ENCODE results near the gene FBXO10. TPM values are rescaled to one million over a fixed set of nuclear protein-coding genes. Genes with fewer than 3 reads are reported as not detected.
"Not testable (repeated sequence)": the region's sequence is repeated elsewhere in the genome, so short reads cannot be mapped to it uniquely, and the experiment has no call there.

Gene FBXO10
- total RNA-seq, 1 experiment from 2014 or later: 5.9 TPM

DNA sequence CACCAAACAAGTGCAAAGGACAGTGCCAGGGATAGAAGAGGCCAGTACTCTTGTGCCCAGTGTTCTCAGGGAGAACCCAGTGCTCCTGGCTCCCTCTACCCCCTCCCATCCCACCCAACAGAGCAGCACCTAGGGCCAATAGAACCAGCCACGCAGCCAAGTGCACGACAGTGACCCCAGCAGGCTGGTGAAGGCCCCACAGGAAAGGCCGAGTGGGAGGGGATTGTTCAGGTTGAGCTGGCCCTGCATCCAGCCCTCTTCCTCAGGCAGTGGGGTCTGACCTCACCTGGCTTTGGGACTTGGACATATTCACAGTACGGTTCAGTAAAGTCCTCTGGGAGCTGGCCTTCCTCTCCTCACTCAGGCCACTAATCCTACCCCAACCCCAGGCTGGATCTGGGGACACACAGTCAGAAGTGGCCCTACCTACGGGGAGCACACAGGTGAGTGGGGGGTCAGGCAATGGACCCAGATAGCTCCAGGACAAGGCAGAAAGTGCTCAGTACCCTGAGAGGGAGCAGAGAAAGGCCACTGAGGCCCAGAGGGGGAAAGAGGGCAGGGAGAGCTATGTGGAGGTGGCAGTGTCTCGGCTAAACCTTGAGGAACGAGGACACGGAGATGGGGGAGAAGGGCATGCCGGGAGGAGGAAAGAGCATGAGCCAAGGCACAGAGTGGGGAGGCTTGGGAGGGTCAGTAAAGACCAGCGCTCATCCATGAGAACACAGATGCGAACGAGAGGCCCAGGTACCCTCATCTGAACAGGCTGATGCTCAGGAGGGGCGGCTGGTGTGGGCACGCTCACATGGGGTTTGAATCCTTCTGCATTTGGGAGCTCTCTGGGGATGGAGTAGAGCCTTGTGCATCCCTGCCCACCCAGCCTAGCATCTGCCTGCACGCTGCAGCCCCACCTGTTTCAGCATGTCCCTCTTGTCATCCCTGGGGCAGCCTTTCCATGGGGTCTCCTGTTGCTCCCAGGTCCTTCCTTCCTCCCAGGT lies 64.9 kb downstream of the FBXO10 start:
- DNase-seq (ENCODE audit: low read depth): no peak

DNA sequence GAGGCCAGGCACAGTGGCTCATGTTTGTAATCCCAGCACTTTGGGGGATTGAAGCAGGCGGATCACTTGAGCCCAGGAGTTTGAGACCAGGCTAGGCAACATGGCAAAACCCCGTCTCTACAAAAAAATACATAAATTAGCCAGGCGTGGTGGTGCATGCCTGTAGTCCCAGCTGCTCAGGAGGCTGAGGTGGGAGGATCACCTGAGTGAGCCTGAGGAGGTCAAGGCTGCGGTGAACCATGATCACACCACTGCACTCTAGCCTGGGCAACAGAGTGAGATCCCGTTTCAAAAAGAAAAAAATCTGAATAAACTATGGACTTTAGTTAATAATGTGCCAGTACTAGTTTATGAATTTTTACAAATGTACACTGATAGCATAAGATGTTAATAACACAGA lies 66.1 kb downstream of the FBXO10 start:
- DNase-seq (ENCODE audit: low read depth): not testable (repeated sequence)

DNA sequence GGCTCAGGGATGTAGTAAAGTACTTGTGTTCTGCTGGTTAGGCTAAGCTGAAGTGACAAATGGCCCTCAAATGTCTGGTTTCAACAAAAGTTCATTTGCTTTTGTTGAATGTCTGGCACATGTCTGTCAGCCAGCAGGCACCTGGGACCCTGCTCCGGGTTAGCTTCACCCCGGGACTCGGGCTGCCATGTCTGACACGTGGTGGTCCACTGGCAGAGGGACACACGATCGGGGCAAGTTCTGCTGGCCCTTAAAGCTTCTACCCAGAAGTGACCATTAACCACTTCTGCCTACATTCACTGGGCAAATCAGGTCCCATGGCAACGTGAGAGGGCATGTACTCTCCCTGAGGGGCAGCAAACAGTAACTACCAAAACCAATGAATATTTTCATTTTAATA lies 66.6 kb downstream of the FBXO10 start:
- no peak for DNase-seq (ENCODE audit: low read depth)

DNA sequence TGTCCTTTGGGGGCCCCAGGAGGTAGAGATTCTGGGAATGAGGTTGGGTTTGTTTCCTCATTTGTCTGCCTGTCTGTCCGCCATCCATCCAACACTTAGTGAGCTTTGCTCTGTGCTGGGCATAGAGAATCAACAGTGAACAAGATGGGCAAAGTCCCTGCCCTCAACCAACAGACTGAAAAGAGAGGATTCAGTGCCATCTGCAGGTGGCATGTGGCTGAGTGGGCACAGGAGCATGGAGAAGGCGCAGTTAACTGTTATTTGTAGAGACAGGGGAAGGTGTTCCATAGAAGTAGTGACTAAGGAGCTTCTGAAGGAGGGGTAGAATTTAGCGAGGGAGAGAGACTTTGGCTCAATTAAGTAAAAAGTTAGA lies 67.4 kb downstream of the FBXO10 start:
- no peak for DNase-seq (ENCODE audit: low read depth)

DNA sequence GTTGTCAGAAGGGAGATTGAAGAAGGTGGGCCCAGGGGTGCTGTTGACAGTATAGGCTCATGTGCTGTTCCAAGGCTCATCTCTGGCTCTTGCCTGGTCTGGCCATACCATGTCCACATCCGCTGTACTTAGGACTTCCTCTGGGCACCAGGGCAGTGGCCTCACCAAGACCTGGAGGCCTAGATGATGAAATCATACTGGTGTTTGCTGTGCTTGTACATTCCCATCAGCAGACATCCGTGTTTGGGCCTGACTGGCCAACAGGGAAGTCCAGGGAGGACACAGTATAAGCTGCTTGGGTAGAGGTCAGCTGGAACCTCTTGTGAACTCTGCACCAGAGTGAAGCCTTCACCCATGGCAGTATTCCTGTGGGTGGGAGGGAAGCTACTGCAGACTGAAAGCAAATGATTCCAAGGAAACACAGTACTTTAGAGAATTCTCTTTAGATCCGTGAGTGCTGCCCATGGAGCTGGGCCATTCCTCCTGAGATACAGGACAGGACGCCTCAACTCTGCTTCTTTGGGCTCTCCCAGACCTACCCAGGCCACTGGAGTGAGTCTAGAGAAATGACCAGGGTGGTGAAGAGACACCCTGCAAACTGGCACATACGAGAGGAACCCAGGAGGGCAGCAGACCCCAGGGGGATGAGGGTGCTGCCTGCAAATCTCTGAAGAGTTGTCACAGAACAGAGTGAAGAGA lies 67.9 kb downstream of the FBXO10 start:
- DNase-seq (ENCODE audit: low read depth): no peak

DNA sequence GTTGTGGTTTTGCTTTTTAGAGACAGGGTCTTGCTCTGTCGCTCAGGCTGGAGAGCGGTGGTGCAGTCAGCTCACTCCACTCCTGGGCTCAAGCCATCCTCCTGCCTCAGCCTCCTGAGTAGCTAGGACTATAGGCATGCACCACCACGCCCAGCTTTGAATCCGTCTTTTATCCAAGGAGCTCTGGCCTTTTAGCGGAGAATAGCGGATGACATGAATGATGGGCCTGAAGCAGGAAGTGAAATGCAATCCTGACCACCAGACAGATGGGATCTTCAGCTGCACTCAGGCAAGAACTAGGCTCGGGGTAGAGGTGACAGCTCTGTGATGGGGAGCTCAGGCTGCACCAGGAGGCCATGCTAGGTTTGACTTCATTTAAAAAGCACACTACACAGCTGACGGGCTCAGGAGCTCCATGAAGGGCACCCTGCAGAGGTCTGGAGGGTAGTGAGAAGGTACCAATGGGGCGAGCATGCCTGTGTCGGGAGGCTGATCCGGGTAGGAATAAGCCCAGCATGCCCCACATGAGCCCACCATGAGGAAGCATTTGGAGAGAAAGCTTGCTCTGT lies 68.5 kb downstream of the FBXO10 start:
- no peak for DNase-seq (ENCODE audit: low read depth)

DNA sequence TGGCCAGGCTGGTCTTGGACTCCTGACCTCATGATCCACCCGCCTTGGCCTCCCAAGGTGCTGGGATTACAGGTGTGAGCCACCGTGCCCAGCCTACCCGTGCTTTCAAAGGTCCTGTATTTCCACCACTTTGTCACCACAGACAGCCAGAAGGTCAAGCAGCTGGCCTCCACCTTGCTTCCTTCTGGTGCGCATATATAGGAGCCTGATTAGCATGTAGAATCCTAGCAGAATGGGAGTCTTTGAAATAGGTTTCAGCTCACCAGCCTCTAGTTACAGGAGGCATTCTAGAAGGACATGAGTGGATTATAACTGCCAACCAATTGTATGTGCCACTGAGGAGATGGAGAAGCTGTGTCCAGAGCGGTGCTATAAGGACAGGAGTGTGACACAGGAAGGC lies 71.6 kb downstream of the FBXO10 start:
- no peak for DNase-seq (ENCODE audit: low read depth)

DNA sequence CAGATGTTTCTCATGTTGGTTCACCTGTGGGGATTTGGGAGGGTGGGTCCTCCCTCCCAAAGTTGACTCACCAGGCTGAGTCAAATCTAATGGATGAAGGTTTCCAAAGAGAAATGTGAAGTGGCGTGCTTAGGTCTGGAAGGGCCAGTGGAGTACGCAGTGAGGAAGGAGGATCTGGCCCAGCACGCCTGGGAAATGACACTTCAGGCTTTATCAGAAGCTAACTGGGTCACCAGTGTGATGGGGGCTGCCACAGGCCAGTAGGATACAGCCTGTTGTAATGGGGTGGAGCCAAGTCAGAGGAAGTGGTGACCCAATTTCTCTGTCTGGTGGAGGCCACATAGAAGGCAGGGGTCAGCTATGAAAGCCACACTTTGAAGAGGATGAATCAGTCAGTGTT lies 72.4 kb downstream of the FBXO10 start:
- DNase-seq (ENCODE audit: low read depth): peak; percentile 31

DNA sequence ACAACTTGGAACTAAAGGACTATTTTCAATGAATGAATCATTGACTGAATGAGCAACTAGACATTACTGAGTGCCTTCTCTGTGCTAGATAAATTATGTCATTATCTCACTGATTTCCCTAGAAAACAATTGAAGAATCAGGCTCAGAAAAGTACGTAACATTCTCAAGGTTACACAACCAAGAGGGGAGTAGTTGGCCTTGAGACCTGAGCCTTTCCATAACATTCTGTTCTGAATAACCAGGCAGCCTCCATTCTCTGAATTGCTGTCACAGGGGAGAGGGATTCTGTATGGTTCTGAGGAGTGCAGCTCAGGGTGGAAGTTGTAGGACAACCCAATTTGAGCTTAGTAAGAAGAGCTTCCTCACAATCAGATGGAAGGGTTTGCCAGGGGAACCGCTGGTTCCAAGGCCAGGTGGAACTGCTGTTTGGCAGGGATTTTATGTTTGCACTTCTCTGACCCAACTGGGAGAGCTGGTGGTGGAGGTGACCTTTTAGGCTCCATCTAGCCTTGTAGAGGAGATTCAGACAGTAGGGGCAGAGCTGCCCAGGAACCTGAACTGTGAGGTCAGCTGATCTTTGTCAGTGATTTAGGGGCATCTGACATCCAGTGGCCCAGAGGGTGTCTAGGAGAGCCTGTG lies 74.1 kb downstream of the FBXO10 start:
- no peak for DNase-seq (ENCODE audit: low read depth)

DNA sequence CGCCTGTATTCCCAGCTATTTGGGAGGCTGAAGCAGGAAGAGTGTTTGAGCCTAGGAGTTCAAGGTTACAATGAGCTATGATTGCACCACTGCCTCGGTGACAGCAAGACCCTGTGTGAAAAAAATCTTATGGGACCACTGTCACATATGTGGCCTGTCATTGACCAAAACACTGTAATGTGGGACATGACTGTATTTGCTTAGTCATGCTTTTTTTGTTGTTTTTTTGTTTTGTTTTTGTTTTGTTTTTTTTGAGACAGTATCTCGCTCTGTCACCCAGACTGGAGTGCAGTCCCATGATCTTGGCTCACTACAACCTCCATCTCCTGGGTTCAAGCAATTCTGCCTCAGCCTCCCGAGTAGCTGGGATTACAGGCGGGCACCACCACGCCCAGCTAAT lies 76.9 kb downstream of the FBXO10 start:
- DNase-seq (ENCODE audit: low read depth): no peak

DNA sequence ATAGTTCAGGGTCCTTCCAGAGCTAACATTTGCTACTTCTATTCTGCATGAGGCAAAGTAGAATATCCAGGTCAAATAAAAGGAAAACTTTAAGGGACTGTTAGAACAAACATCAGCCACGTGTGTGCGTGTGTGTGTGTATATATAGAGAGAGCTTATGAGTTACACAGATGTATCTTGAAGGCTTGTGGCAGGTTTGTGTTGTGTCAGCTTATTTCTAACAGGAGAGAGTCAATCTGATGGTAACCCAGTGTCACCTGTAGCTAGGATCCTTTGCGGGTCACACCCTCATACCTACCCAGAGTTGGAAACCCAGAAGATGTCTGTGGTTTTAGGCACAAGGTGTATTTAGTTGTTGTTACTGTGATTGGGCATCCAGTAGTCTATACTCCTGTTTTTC lies 77.7 kb downstream of the FBXO10 start:
- DNase-seq (ENCODE audit: low read depth): no peak

DNA sequence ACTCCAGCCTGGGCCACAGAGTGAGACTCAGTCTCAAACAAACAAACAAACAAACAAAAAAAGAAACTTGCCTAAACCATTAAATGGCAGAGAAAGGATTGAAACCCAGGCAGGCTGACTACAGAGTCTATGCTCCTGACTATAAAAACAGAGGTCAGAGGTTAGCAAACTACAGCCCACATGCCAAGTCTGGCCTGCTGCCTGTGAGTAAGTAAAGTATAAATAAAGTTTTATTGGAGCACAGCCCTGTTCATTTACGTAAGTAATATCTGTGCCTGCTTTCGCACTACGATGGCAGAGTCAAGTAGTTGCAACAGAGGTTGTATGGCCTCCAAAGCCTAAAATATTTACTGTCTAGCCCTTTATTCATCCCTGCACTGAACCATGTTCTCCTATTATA lies 78.9 kb downstream of the FBXO10 start:
- no peak for DNase-seq (ENCODE audit: low read depth)

DNA sequence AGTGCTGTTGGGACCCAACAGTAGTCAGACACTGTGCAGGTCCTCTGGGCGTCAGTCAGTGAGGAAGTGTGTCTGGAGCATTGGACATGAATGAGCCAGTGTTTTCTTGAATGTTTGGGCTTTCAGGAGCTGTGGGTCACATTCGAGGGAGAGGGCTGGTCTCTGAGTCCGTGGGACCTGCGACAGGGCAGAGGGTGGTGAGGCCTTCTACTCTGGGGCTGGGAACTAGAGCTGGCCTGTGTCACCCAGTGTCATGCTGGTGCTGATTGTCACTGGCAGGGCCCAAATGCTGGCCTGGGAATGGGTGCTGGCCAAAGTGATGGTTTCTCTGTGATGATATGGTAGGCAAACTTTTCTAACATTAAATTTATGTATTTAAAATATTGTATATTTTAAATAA lies 80.2 kb downstream of the FBXO10 start:
- no peak for DNase-seq (ENCODE audit: low read depth)

DNA sequence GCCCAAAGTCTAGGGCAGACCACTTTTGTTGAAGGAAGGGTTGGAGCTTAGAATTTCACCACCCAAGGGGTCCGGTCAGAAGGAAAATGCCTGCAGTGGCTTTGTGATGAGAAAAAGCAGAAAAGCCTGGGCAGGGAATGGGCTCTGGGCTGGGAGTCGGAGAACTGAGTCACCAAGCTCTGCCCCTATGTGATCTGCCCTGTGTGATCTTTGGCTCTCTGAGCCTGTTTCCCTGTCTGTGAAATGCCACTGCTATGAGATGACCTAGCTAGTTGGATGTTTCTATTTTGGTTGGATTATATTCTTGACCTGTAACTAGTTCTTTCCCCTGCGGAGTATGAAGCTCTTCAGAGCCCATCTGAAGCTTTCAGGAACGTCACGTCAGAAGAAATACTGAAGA lies 80.6 kb downstream of the FBXO10 start:
- no peak for DNase-seq (ENCODE audit: low read depth)

DNA sequence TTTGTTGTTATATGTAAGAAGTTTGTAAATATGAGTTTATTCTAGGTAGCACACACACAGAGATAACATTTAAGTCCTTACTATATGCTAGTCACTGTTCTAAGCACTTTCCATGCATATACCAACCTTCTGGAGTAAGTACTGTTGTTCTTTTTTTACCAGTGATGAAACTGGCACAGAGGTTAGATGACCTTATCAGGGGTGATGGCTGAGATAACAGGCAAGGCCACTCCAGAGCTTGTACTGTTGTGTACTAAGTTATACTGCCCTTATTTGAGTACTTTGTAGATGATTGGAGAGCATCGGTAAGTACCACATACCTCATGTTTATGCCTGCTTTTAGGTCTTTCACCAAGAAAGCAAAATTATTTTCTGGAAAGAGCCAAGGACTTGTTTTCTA lies 84.2 kb downstream of the FBXO10 start:
- DNase-seq (ENCODE audit: low read depth): no peak

DNA sequence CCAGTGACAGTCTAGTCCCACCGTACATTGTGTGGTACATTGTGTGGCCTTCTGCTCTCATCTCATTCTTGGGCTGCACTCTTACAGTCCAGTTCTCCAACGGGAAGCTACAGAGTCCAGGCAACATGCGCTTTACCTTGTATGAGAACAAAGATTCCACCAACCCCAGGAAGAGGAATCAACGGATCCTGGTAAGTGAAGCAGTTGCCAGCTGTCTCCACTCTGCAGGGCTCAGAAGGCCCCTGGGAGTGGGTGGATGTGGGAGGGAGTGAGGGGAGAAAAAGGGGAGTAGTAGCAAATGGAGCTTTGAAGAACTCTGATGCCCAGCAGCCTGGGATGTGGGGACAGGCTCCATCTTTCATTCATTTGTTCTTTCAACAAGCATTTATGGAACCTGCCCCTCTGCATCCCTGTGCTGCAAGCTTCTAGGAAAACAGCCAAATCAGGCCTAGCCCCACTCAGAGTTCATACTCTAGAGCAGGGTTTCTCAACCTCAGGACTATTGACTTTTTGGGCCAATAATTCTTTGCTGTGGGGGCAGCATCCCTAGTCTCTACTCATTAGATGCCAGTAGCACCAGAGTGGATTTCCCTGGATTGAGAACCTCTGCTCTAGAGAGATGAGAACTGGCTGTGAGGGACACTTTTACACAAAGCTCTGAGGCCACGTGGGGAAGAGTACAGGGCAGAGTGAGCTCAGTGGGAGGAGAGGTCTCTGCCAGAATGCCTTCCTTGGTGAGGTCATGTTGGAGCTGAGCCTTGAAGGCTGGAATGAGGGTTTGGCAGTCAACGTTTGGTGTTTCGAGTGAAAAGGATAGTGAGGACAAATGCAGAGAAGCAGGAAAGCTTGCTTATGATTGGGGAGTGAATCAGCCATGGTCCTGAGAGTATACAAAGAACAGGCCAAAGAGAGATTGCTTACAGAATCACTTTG lies 89.3 kb downstream of the FBXO10 start:
- peak; percentile 37 for DNase-seq (ENCODE audit: low read depth)

DNA sequence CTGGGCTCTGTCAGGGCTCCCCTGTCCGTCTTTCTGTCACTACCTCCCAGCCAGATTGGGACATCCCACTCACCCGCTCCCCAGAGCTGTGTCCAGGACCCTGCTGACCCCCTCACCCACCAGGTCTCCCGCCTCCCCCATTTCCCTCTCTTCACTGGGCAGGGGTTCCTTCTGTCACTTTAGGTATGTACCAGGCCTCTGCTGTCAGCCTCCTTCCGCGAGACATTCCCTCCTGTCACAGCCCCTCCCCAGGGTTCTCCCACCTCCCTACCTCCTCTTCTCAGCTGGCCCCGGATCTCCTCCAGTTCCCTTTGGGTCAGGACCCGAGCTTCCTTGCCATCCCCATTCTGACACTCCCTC lies 89.9 kb downstream of the FBXO10 start:
- DNase-seq (ENCODE audit: low read depth): no peak

DNA sequence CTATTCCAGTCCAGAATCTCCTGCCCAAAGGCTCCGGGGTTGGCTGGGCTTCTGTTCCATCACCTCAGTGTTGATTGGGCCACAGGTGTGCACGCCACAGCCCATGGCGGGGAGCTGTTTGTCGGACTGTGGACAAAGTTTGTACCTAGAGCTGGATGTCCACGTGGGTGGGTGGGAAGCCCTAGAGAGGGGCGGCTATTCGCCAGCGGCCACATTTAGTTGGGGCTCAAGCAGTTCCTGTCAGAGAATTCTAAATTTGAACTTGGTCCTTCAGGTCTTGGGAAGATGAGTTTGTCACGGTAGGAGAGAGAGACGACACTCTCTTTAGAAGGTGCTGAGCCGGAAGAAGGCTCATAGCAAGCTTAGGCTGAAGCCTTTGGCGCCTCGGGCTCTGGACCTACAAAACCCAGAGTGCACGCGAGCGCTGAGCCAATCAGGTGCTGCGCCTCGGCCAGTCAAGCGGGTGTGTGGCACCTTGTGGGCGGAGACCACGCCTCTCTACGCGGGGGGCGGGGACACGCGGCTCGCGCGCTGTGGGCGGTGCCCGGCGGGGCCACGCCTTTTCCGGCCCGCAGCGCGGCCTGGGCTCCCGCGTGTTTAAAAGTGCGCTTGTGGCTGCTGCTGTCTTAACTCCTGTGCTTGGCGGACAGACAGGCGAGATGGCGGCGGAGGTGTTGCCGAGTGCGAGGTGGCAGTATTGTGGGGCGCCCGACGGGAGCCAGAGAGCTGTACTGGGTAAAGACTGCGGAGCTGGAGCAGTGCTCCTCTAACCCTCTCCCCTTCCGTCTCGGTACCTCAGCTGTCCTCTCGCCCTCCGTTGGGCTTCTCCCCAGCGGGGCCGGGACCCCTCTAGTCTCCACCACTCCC lies 90.6 kb downstream of the FBXO10 start, which contains the start of gene POLR1E:
POLR1E (plus strand) TSS at position 560 of the 867 bp plus-strand sequence; CDS start at position 660, 100 bp downstream.
- DNase-seq (ENCODE audit: low read depth): peak; percentile 93

DNA sequence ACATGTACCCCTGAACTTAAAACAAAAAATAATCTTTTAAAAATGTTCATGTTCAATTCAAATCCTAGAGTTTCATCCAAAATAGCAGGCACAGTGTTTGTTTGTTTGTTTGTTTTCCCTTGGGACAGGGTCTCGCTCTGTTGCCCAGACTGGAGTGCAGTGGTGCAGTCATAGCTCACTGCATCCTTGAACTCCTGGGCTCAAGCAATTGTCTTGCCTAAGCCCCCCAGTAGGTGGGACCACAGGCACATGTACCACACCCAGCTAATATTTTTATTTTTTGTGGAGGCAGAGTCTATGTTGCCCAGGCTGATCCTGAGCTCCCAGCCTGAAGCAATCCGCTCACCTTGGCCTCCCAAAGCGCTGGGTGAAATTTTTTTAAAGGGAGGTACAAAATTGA lies 95.4 kb downstream of the FBXO10 start:
- no peak for DNase-seq (ENCODE audit: low read depth)

Data from HT1080 (cell line).